ENCODE data around the gene ARL8B.

DNA sequence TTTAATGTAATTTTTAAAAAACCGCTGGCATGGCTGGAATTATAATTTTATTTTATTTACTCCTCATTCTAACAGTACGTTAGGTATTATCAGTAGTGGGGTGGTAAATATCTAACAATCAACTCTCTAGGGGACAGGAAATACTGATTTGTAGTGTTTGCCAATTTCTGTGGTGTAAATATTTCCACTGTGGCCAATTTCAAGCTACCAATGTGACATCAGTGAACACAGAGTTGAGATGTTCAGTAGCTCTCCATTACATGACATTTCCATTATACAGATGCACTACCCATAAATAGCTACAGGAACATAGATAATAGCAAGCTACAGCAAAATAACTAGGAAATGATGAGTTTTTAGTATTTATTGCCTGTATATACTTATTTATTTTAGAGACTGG lies 10.0 kb upstream of the ARL8B start:
- TF ChIP-seq, protein P1, sequence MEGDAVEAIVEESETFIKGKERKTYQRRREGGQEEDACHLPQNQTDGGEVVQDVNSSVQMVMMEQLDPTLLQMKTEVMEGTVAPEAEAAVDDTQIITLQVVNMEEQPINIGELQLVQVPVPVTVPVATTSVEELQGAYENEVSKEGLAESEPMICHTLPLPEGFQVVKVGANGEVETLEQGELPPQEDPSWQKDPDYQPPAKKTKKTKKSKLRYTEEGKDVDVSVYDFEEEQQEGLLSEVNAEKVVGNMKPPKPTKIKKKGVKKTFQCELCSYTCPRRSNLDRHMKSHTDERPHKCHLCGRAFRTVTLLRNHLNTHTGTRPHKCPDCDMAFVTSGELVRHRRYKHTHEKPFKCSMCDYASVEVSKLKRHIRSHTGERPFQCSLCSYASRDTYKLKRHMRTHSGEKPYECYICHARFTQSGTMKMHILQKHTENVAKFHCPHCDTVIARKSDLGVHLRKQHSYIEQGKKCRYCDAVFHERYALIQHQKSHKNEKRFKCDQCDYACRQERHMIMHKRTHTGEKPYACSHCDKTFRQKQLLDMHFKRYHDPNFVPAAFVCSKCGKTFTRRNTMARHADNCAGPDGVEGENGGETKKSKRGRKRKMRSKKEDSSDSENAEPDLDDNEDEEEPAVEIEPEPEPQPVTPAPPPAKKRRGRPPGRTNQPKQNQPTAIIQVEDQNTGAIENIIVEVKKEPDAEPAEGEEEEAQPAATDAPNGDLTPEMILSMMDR (IDR thresholded peaks at IDR 0.05): no peak
- TF ChIP-seq POLR2A (IDR thresholded peaks at IDR 0.05): no peak

Measured in testis (tissue), 2 donors.